Vagina (tissue), 2 donors: ENCODE data around the gene TAS2R38. TPM values are rescaled to one million over a fixed set of nuclear protein-coding genes. Genes with fewer than 3 reads are reported as not detected.

ENCODE experiments used
- DNase-seq, 2 donors: peaks; one replicate each; pipeline ENCODE4 v3.0.0-alpha.2; 2017; ENCODE audit errors: extremely low spot score in 2 of 2
- H3K27ac ChIP-seq: fragments of 200-600 bp; sonication (generic); one replicate; pipeline ENCODE4 v1.5.1; 2019
- H3K27me3 ChIP-seq: fragments of 200-600 bp; sonication (generic); one replicate; pipeline ENCODE4 v1.5.1; 2019
- H3K36me3 ChIP-seq, 2 donors: fragments of 200-600 bp; sonication (generic); one replicate each; pipeline ENCODE4 v1.5.1; 2017 to 2019
- H3K4me1 ChIP-seq: fragments of 200-600 bp; sonication (generic); one replicate; pipeline ENCODE4 v1.5.1; 2019
- H3K4me3 ChIP-seq, 2 donors: fragments of 200-600 bp; sonication (generic); 1 replicate in 1 of 2; 2 replicates in 1 of 2; pipeline ENCODE4 v1.5.1; 2016 to 2019
- H3K9me3 ChIP-seq: fragments of 200-600 bp; sonication (generic); one replicate; pipeline ENCODE4 v1.5.1; 2019
- POLR2A ChIP-seq, 2 donors: fragments of 450-650 bp; IDR thresholded peaks; one replicate each; pipeline ENCODE4 v1.6.1; 2017; ENCODE audit warnings: antibody characterized with exemption in 2 of 2, mild to moderate bottlenecking in 2 of 2, moderate library complexity in 2 of 2
- POLR2AphosphoS5 ChIP-seq, 2 donors: sonication (generic); formaldehyde crosslinking; IDR thresholded peaks; one replicate each; pipeline ENCODE4 v1.9.0; 2017; ENCODE audit warnings: antibody characterized with exemption in 2 of 2, mild to moderate bottlenecking in 2 of 2, low read depth in 1 of 2; ENCODE audit not compliant: insufficient read depth in 1 of 2
- intact Hi-C: fragments of 100-400 bp; cut with DNase I; formaldehyde crosslinking; loops from one replicate; pipeline ENCODE4 v1.15.1; 2023
- total RNA-seq: library from RNA; depleted of rRNA; stranded (reverse); fragments of >200 nt; gene quantifications from one replicate; pipeline ENCODE4 v1.2.3, GENCODE V29; 2016
- TF ChIP-seq, protein P1 (sequence below), 3 experiments: fragments of 450-650 bp in 2 of 3; fragments of 200-600 bp in 1 of 3; sonication (generic) in 1 of 3; IDR thresholded peaks; one replicate each; pipeline ENCODE4 v1.5.1; 2017 to 2019; ENCODE audit warnings: antibody characterized with exemption in 3 of 3, mild to moderate bottlenecking in 2 of 3, moderate library complexity in 2 of 3

The TAS2R38 gene
- total RNA-seq = not detected

DNA sequence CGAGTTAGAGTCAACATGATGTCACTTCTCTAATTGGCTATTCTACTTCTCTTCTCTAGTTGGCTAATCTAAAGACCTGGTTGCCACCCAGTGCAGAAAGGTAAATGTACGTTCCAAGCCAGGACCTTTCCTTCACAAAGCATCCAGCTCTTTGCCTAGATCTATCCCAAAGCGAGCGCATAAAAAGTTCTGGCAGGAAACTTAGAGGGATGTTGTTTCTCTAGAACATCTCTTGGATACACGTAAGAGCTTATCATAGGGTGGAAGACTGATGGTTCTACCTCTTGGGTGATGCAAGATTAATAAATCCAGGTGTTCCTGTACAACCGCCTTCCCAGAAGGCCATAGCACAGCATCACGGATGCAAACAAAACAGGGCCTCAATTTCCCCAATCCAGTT is at the start of gene TAS2R38:
Gene TAS2R38, minus strand, starts transcription at position 101 of the 400 bp plus-strand sequence. Its CDS starts 84 bp downstream, at position 17.
- Histone ChIP-seq H3K27me3 (no peaks in the 10 kb centered on the region), H3K4me1 (no peaks in the 10 kb centered on the region), H3K36me3 (no peaks in the 10 kb centered on the region), H3K27ac (no peak within 1 kb of the TSS), H3K9me3 (no peaks in the 10 kb centered on the region), H3K4me3 (no peak within 1 kb of the TSS)
- TF ChIP-seq, protein P1, sequence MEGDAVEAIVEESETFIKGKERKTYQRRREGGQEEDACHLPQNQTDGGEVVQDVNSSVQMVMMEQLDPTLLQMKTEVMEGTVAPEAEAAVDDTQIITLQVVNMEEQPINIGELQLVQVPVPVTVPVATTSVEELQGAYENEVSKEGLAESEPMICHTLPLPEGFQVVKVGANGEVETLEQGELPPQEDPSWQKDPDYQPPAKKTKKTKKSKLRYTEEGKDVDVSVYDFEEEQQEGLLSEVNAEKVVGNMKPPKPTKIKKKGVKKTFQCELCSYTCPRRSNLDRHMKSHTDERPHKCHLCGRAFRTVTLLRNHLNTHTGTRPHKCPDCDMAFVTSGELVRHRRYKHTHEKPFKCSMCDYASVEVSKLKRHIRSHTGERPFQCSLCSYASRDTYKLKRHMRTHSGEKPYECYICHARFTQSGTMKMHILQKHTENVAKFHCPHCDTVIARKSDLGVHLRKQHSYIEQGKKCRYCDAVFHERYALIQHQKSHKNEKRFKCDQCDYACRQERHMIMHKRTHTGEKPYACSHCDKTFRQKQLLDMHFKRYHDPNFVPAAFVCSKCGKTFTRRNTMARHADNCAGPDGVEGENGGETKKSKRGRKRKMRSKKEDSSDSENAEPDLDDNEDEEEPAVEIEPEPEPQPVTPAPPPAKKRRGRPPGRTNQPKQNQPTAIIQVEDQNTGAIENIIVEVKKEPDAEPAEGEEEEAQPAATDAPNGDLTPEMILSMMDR (IDR thresholded peaks at IDR 0.05) = no peak
- TF ChIP-seq POLR2A (IDR thresholded peaks at IDR 0.05) = no peak
- no peak for TF ChIP-seq POLR2AphosphoS5 (IDR thresholded peaks at IDR 0.05; ENCODE audit: insufficient read depth in 1 of 2, low read depth in 1 of 2)
- intact Hi-C loops = no loop called here
- no peak for DNase-seq

DNA sequence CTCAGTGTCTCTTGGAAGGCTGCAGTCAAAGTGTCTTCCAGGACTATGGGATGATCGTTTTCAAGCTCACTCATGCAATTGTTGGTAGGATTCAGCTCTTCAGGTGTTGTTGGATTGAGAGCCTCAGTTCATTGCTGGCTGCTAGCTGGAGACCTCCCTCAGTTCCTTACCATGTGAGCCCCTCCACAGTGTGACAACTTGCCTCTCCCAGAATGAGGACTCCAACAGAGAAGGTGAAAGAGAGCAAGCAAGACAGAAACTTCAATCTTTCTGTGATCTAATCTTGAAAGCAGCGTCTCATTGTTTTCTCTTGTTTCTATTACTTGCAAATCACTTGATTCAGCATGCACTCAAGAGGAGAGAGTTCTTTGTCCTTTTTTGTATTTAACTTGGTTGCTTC is 44.6 kb upstream of the TAS2R38 start:
- no peak overlapping the region for H3K27ac ChIP-seq
- intact Hi-C loops = no loop called here
- H3K4me3 ChIP-seq = no peak overlapping the region
- no peaks in the 10 kb centered on the region for H3K36me3 ChIP-seq
- no peaks in the 10 kb centered on the region for H3K9me3 ChIP-seq
- no peak for DNase-seq
- no peaks in the 10 kb centered on the region for H3K27me3 ChIP-seq
- TF ChIP-seq, protein P1 (IDR thresholded peaks at IDR 0.05) = no peak
- TF ChIP-seq POLR2A (IDR thresholded peaks at IDR 0.05) = no peak
- TF ChIP-seq POLR2AphosphoS5 (IDR thresholded peaks at IDR 0.05; ENCODE audit: insufficient read depth in 1 of 2, low read depth in 1 of 2) = no peak
- no peaks in the 10 kb centered on the region for H3K4me1 ChIP-seq

DNA sequence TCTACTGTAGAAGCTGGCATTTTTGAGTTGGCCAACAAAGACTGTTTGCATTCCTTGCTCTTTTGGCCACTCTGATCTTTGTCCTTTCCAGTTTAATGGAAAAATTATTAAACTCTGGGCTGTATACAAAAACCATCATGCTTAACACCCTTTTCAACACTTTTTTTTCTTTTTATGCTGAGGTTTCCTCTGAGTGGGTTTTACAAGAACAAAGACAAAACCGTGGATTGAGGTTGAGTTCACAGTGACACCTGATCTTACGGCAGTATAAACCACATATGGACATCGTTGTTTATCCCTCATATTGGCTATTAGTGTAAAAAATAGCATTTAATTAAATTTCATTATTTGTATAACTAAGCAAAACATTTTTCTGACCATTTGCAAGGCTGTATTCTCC is 43.9 kb upstream of the TAS2R38 start:
- Histone ChIP-seq H3K27ac (no peak overlapping the region), H3K4me1 (no peaks in the 10 kb centered on the region), H3K36me3 (no peaks in the 10 kb centered on the region), H3K9me3 (no peaks in the 10 kb centered on the region), H3K4me3 (no peak overlapping the region), H3K27me3 (no peaks in the 10 kb centered on the region)
- TF ChIP-seq, protein P1 (IDR thresholded peaks at IDR 0.05) = no peak
- TF ChIP-seq POLR2AphosphoS5 (IDR thresholded peaks at IDR 0.05; ENCODE audit: insufficient read depth in 1 of 2, low read depth in 1 of 2) (no peak), POLR2A (IDR thresholded peaks at IDR 0.05) (no peak)
- DNase-seq = no peak
- intact Hi-C loops = no loop called here

DNA sequence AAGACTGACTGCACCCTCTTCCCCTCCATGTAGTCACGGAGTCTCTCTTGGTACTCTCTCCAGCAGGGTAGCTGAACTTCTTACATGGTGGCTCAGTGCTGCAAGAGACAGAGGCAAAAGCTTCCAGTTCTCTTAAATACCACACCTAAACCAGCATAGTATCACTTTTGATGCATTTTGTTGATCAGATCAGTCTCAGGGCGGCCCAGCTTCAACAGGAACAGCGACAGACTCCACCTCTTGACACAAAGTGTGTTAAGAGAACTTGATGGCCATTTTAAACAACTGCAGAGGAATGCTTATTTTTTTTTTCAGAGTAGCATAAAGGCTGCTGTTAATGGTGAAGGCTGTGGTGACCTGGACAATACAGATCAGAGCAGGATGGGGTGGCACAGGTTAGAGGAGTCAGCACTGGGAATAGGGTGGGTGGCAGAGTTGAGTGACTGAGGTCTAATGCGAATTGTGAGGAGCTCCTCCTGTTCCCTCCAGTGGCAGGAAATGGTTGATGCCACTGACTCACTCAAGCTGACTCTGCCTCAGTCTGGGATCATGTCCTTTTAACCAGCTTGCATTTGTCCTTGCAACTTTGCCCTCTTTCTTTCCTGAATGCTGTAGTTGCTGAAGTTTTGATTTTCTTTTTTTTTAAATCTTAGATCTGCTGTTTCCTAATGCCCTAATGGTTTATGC is 39.4 kb upstream of the TAS2R38 start:
- TF ChIP-seq POLR2A (IDR thresholded peaks at IDR 0.05) = no peak
- TF ChIP-seq, protein P1 (IDR thresholded peaks at IDR 0.05) = no peak
- TF ChIP-seq POLR2AphosphoS5 (IDR thresholded peaks at IDR 0.05; ENCODE audit: insufficient read depth in 1 of 2, low read depth in 1 of 2) = no peak
- intact Hi-C loops = no loop called here
- no peak overlapping the region for H3K27ac ChIP-seq

DNA sequence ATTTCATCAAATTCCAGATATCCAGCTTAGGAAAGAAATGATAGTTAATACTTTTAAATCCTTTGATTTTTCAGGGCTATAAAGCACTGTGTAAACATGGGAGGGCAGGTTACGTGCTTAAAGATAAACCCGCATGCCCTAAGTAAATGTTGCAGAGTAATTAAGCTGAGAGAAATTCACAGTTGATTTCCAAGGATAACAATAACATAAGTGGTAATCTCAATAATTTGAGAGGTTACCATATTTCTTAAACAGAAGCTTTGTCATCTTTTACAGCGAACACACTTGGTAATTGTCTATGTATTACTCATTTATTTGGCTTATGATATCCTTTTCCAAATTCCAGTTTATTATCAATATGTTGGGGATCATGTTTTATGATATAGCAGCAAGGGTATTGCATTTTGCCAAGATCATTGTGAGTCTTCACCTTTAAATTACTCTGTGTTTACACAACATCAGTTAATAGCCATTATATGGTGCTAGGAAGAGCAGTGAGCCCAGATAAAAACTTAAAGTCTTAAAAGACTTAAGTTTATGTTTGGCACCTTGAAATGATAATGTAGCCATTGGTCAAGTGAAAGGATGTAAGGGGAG is 37.5 kb upstream of the TAS2R38 start:
- H3K27me3 ChIP-seq = no peaks in the 10 kb centered on the region
- no peaks in the 10 kb centered on the region for H3K9me3 ChIP-seq
- no peaks in the 10 kb centered on the region for H3K4me1 ChIP-seq
- intact Hi-C loops = no loop called here
- DNase-seq = no peak
- no peaks in the 10 kb centered on the region for H3K36me3 ChIP-seq
- TF ChIP-seq POLR2AphosphoS5 (IDR thresholded peaks at IDR 0.05; ENCODE audit: insufficient read depth in 1 of 2, low read depth in 1 of 2) (no peak), POLR2A (IDR thresholded peaks at IDR 0.05) (no peak)
- TF ChIP-seq, protein P1 (IDR thresholded peaks at IDR 0.05) = no peak
- no peak overlapping the region for H3K4me3 ChIP-seq
- H3K27ac ChIP-seq = no peak overlapping the region

More for the DNA sequence above, 39.4 kb upstream of the TAS2R38 start:
- DNase-seq = no peak
- Histone ChIP-seq H3K4me3 (no peak overlapping the region), H3K9me3 (no peaks in the 10 kb centered on the region), H3K4me1 (no peaks in the 10 kb centered on the region), H3K36me3 (no peaks in the 10 kb centered on the region), H3K27me3 (no peaks in the 10 kb centered on the region)
